Panc1 (cell line): Measurements from ENCODE around the gene CXCR2. TPM values are rescaled to one million over a fixed set of nuclear protein-coding genes. Genes with fewer than 3 reads are reported as not detected.

Source experiments
- ATAC-seq: fragments of 200-7000 bp; cut with Tn5 transposase; 2 replicates; pipeline ENCODE4 v1.9.1; 2020; ENCODE audit warnings: mild to moderate bottlenecking, moderate library complexity
- Bru-seq: library from RNA; stranded (reverse); fragments of 400-500 nt; gene quantifications from one replicate; lab custom pipeline; 2021; lab: Mats Ljungman, UMichigan
- BruChase-seq, 2 experiments: library from RNA; stranded (reverse); fragments of 400-500 nt; gene quantifications; one replicate each; lab custom pipeline; 2021; lab: Mats Ljungman, UMichigan
- BruUV-seq: library from RNA; stranded (reverse); fragments of 400-500 nt; replicated peaks from 2 replicates; lab custom pipeline; 2021; lab: Mats Ljungman, UMichigan
- CTCF ChIA-PET: fragments of 300-600 bp; sonication (Branson Sonifier 250); formaldehyde crosslinking; loops from one replicate; lab custom pipeline; 2022; ENCODE audit warnings: antibody characterized with exemption; lab: Charles Lee
- POLR2A ChIA-PET: fragments of 300-600 bp; sonication (Branson Sonifier 250); formaldehyde crosslinking; loops from one replicate; lab custom pipeline; 2022; ENCODE audit warnings: antibody characterized with exemption; lab: Charles Lee
- DNase-seq: peaks from one replicate; pipeline ENCODE4 v3.0.0-alpha.2; 2010; ENCODE audit warnings: low read depth, low spot score
- H3K27ac ChIP-seq: 2 replicates; pipeline ENCODE4 v1.5.1; 2011; ENCODE audit warnings: mild to moderate bottlenecking, low read length, inconsistent platforms
- H3K27me3 ChIP-seq: fragments of 200-500 bp; sonication (Bioruptor generic); 2 replicates; pipeline ENCODE4 v1.6.0; 2014; ENCODE audit warnings: low read length, inconsistent platforms; ENCODE audit not compliant: control insufficient read depth, insufficient read depth
- H3K36me3 ChIP-seq: fragments of 200-500 bp; sonication (Bioruptor generic); 2 replicates; pipeline ENCODE4 v1.5.1; 2014; ENCODE audit warnings: inconsistent platforms, mild to moderate bottlenecking, low read length, moderate library complexity; ENCODE audit not compliant: control insufficient read depth, insufficient read depth
- H3K4me1 ChIP-seq: 2 replicates; pipeline ENCODE4 v1.5.1; 2011; ENCODE audit warnings: inconsistent platforms, mild to moderate bottlenecking, low read length, moderate library complexity; ENCODE audit not compliant: control insufficient read depth, insufficient read depth
- H3K4me3 ChIP-seq, 2 experiments: 2 replicates each; pipeline ENCODE4 v1.5.1; 2011 to 2012; ENCODE audit warnings: low read depth in 2 of 2, low read length in 2 of 2, mild to moderate bottlenecking in 2 of 2, inconsistent platforms in 1 of 2, moderate library complexity in 1 of 2
- H3K9me3 ChIP-seq: fragments of 200-500 bp; sonication (Bioruptor generic); 2 replicates; pipeline ENCODE4 v1.5.1; 2014; ENCODE audit warnings: low read depth, mild to moderate bottlenecking, inconsistent platforms, low read length, moderate library complexity; ENCODE audit not compliant: control insufficient read depth, insufficient read depth
- CTCF ChIP-seq: fragments of 450-650 bp; IDR thresholded peaks from 2 replicates; pipeline ENCODE4 v1.5.1; 2017; ENCODE audit warnings: mild to moderate bottlenecking
- POLR2AphosphoS5 ChIP-seq: IDR thresholded peaks from 2 replicates; pipeline ENCODE4 v1.6.1; 2012; ENCODE audit warnings: mild to moderate bottlenecking, low read depth, low read length, moderate library complexity
- REST ChIP-seq, 2 experiments: IDR thresholded peaks; 2 replicates each; pipeline ENCODE4 v1.6.1; 2011 to 2012; ENCODE audit warnings: low read depth in 2 of 2, control low read depth in 1 of 2, low read length in 1 of 2, mild to moderate bottlenecking in 1 of 2, moderate library complexity in 1 of 2; ENCODE audit not compliant: insufficient read depth in 1 of 2
- SIN3A ChIP-seq: IDR thresholded peaks from 2 replicates; pipeline ENCODE4 v1.6.1; 2012; ENCODE audit warnings: low read depth, mild to moderate bottlenecking, low read length, moderate library complexity, borderline replicate concordance; ENCODE audit not compliant: insufficient read depth
- TCF7L2 ChIP-seq: IDR thresholded peaks from 2 replicates; pipeline ENCODE4 v1.6.1; 2011; ENCODE audit warnings: mild to moderate bottlenecking, low read depth, low read length, inconsistent platforms
- in situ Hi-C: cut with HindIII; loops from 2 replicates; pipeline ENCODE4 v1.10.0; 2016; ENCODE audit warnings: low sequenced_read_pairs, low pct_unique_long_range_greater_than_20kb
- intact Hi-C: fragments of 100-400 bp; cut with micrococcal nuclease; formaldehyde crosslinking; loops from one replicate; pipeline ENCODE4 v1.10.0; 2022; ENCODE audit not compliant: unreplicated experiment
- long read RNA-seq: library from polyadenylated mRNA; unstranded; transcript quantifications from one replicate; pipeline ENCODE4 v2.0.0, GENCODE V29; 2021; ENCODE audit not compliant: unreplicated experiment
- polyA plus RNA-seq: library from polyadenylated mRNA; unstranded; fragments of >200 nt; gene quantifications from one replicate; pipeline ENCODE4 v1.2.1, GENCODE V29; 2012; ENCODE audit warnings: missing spikeins; ENCODE audit not compliant: insufficient read length
- total RNA-seq: library from RNA; stranded (reverse); gene quantifications from one replicate; pipeline ENCODE4 v1.2.1, GENCODE V29; 2021; ENCODE audit not compliant: unreplicated experiment

CXCR2 gene
- total RNA-seq (not detected), Bru-seq, nascent RNA (not detected), BruChase-seq, experiment 1, labeled RNA remaining after a 2-hour chase (not detected), BruChase-seq, experiment 2, labeled RNA remaining after a 6-hour chase (not detected)
- not detected for polyA plus RNA-seq
- long read RNA-seq = 0 reads

- no TSS peak for BruUV-seq
- CTCF ChIA-PET = interaction anchor here (1.2 kb wide), 1 partner anchor 42 kb away, joined by 3 read pairs; no protein-coding TSS in a partner anchor
- Histone ChIP-seq H3K36me3 (no peaks in the 10 kb centered on the region), H3K27me3 (0 out of 2 replicates have a peak, but pooled peaks cover 3% of the 10 kb centered on the region), H3K4me3 (no peak within 1 kb of the TSS), H3K27ac (no peak within 1 kb of the TSS), H3K9me3 (no peaks in the 10 kb centered on the region), H3K4me1 (no peaks in the 10 kb centered on the region)
- POLR2A ChIA-PET = no interaction called here
- TF ChIP-seq REST (IDR thresholded peaks at IDR 0.05; ENCODE audit: insufficient read depth in 1 of 2, low read depth in 2 of 2, low read length in 1 of 2) = no peak
- no peak for TF ChIP-seq TCF7L2
- TF ChIP-seq SIN3A = no peak
- no peak for TF ChIP-seq POLR2AphosphoS5
- TF ChIP-seq CTCF = no peak
- ATAC-seq (no peak; the same call in 1 of the 2 replicates), DNase-seq (no peak)
- intact Hi-C loops (no loop called here), in situ Hi-C loops (no loop called here)
Measured at GRCh38 chr2:218125626-218126080, at the start of gene CXCR2. CXCR2 (plus strand) TSS chr2:218126028; CDS start chr2:218134802, 8,774 bp downstream.

- ATAC-seq = no peak
- Histone ChIP-seq H3K27me3 (no peaks in the 10 kb centered on the region), H3K36me3 (no peaks in the 10 kb centered on the region), H3K27ac (no peak overlapping the region), H3K4me3 (no peak overlapping the region), H3K9me3 (no peaks in the 10 kb centered on the region), H3K4me1 (no peaks in the 10 kb centered on the region)
- in situ Hi-C loops (no loop called here), intact Hi-C loops (no loop called here)
- DNase-seq = no peak
- no TSS peak for BruUV-seq
- CTCF ChIA-PET = no interaction called here
- no peak for TF ChIP-seq POLR2AphosphoS5
- TF ChIP-seq TCF7L2 = no peak
- TF ChIP-seq CTCF = no peak
- TF ChIP-seq SIN3A = no peak
- no peak for TF ChIP-seq REST (IDR thresholded peaks at IDR 0.05; ENCODE audit: insufficient read depth in 1 of 2, low read depth in 2 of 2, low read length in 1 of 2)
- POLR2A ChIA-PET = no interaction called here
Measured at GRCh38 chr2:218077464-218078216, 48.2 kb upstream of the CXCR2 start.
